Thymus (tissue), 11 donors: ENCODE measurements around the gene PADI4. TPM values are rescaled to one million over a fixed set of nuclear protein-coding genes. Genes with fewer than 3 reads are reported as not detected.

Source experiments
- DNase-seq, 9 donors: peaks; one replicate each; pipeline ENCODE4 v3.0.0-alpha.2; 2013; ENCODE audit warnings: low spot score in 9 of 9, low read depth in 6 of 9, missing footprints in 1 of 9
- H3K27ac ChIP-seq, 2 donors: one replicate each; pipeline ENCODE4 v1.5.1; 2013; ENCODE audit warnings: control low read depth in 1 of 2, low read depth in 1 of 2, low read length in 1 of 2, mild to moderate bottlenecking in 1 of 2, moderate library complexity in 1 of 2
- H3K27me3 ChIP-seq, 2 donors: one replicate each; pipeline ENCODE4 v1.5.1; 2013; ENCODE audit warnings: low read length in 1 of 2; ENCODE audit not compliant: control insufficient read depth in 2 of 2, insufficient read depth in 1 of 2
- H3K36me3 ChIP-seq, 2 donors: one replicate each; pipeline ENCODE4 v1.5.1; 2013; ENCODE audit warnings: low read length in 1 of 2, mild to moderate bottlenecking in 1 of 2, moderate library complexity in 1 of 2; ENCODE audit not compliant: control insufficient read depth in 2 of 2, insufficient read depth in 2 of 2
- H3K4me1 ChIP-seq, 2 donors: one replicate each; pipeline ENCODE4 v1.5.1; 2013; ENCODE audit warnings: low read length in 2 of 2; ENCODE audit not compliant: control insufficient read depth in 2 of 2, insufficient read depth in 2 of 2
- H3K4me3 ChIP-seq, 2 donors: one replicate each; pipeline ENCODE4 v1.5.1; 2013; ENCODE audit warnings: low read length in 2 of 2, control low read depth in 1 of 2, mild to moderate bottlenecking in 1 of 2
- H3K9me3 ChIP-seq, 2 donors: one replicate each; pipeline ENCODE4 v1.5.1; 2013; ENCODE audit warnings: low read length in 1 of 2, mild to moderate bottlenecking in 1 of 2; ENCODE audit not compliant: control insufficient read depth in 2 of 2, insufficient read depth in 1 of 2
- WGBS: extraction: QIAGEN DNeasy Blood & Tissue Kit; methylation state at CpG from one replicate; pipeline ENCODE4 v1.1.7; 2013; 5-methylcytosine and 5-hydroxymethylcytosine counted together
- polyA plus RNA-seq: library from polyadenylated mRNA; stranded (reverse); fragments of 200-250 nt; gene quantifications from one replicate; pipeline ENCODE4 v1.2.3, GENCODE V29; 2013
- total RNA-seq: library from RNA; stranded (reverse); fragments of 120-200 nt; gene quantifications from one replicate; pipeline ENCODE4 v1.2.4, GENCODE V29; 2013
- donor health status: healthy.

PADI4 gene
- total and polyA plus RNA-seq, 2 donors, result 2.8 to 3.5 TPM

GRCh38 chr1:17375651-17376050 is 67.7 kb downstream of the PADI4 start:
- Histone ChIP-seq H3K9me3 (no peaks in the 10 kb centered on the region), H3K4me1 (no peaks in the 10 kb centered on the region), H3K27me3 (peaks cover 0 to 10% of the 10 kb centered on the region in 2 donors), H3K36me3 (no peaks in the 10 kb centered on the region), H3K27ac (no peak overlapping the region), H3K4me3 (no peak overlapping the region)
- 95% methylated on average over 10 of the region's 10 CpGs for WGBS
- no peak for DNase-seq

- H3K27me3 ChIP-seq, result peaks cover 0 to 10% of the 10 kb centered on the region in 2 donors
- H3K27ac ChIP-seq, result no peak overlapping the region
- H3K4me1 ChIP-seq, result no peaks in the 10 kb centered on the region
- H3K36me3 ChIP-seq, result no peaks in the 10 kb centered on the region
- H3K4me3 ChIP-seq, result no peak overlapping the region
- no peaks in the 10 kb centered on the region for H3K9me3 ChIP-seq
- whole genome bisulfite sequencing, result 66% methylated on average over 16 of the region's 16 CpGs
- no peak for DNase-seq
These were observed 69.4 kb downstream of the PADI4 start for GRCh38 chr1:17377325-17377953.

- H3K27ac ChIP-seq, result no peak overlapping the region
- WGBS, result 98% methylated on average over 2 of the region's 2 CpGs
- no peaks in the 10 kb centered on the region for H3K9me3 ChIP-seq
- peaks cover 0 to 10% of the 10 kb centered on the region in 2 donors for H3K27me3 ChIP-seq
- no peaks in the 10 kb centered on the region for H3K36me3 ChIP-seq
- H3K4me1 ChIP-seq, result no peaks in the 10 kb centered on the region
- no peak overlapping the region for H3K4me3 ChIP-seq
- DNase-seq, result no peak
These were observed 73.2 kb downstream of the PADI4 start for GRCh38 chr1:17381161-17381560.

- WGBS, result 76% methylated on average over 10 of the region's 10 CpGs
- DNase-seq, result no peak
- Histone ChIP-seq H3K27ac (no peak overlapping the region), H3K36me3 (no peaks in the 10 kb centered on the region), H3K4me3 (no peak overlapping the region), H3K9me3 (no peaks in the 10 kb centered on the region), H3K4me1 (no peaks in the 10 kb centered on the region), H3K27me3 (no peaks in the 10 kb centered on the region)
These were observed 84.3 kb downstream of the PADI4 start for GRCh38 chr1:17392199-17392740.

- Histone ChIP-seq H3K4me3 (no peak overlapping the region), H3K27me3 (no peaks in the 10 kb centered on the region), H3K9me3 (no peaks in the 10 kb centered on the region), H3K4me1 (no peaks in the 10 kb centered on the region), H3K36me3 (no peaks in the 10 kb centered on the region), H3K27ac (no peak overlapping the region)
- no peak for DNase-seq
- 71% methylated on average over 8 of the region's 8 CpGs for WGBS
These were observed 85.2 kb downstream of the PADI4 start for GRCh38 chr1:17393230-17393629.

GRCh38 chr1:17397910-17398695 is 90.1 kb downstream of the PADI4 start:
- Histone ChIP-seq H3K4me1 (no peaks in the 10 kb centered on the region), H3K9me3 (no peaks in the 10 kb centered on the region), H3K4me3 (no peak overlapping the region), H3K27ac (no peak overlapping the region), H3K36me3 (no peaks in the 10 kb centered on the region), H3K27me3 (no peaks in the 10 kb centered on the region)
- no peak for DNase-seq
- WGBS, result 92% methylated on average over 7 of the region's 7 CpGs

GRCh38 chr1:17400725-17401341 is 92.8 kb downstream of the PADI4 start:
- DNase-seq, result no peak
- no peaks in the 10 kb centered on the region for H3K4me1 ChIP-seq
- no peaks in the 10 kb centered on the region for H3K27me3 ChIP-seq
- no peak overlapping the region for H3K4me3 ChIP-seq
- no peaks in the 10 kb centered on the region for H3K36me3 ChIP-seq
- H3K27ac ChIP-seq, result no peak overlapping the region
- H3K9me3 ChIP-seq, result no peaks in the 10 kb centered on the region
- WGBS, result 97% methylated on average over 11 of the region's 11 CpGs

GRCh38 chr1:17401841-17402240 is 93.8 kb downstream of the PADI4 start:
- Histone ChIP-seq H3K27me3 (no peaks in the 10 kb centered on the region), H3K27ac (no peak overlapping the region), H3K36me3 (no peaks in the 10 kb centered on the region), H3K4me1 (no peaks in the 10 kb centered on the region), H3K4me3 (no peak overlapping the region), H3K9me3 (no peaks in the 10 kb centered on the region)
- DNase-seq, result no peak
- 89% methylated on average over 4 of the region's 4 CpGs for WGBS

- WGBS, result 80% methylated on average over 3 of the region's 3 CpGs
- H3K27ac ChIP-seq, result no peak overlapping the region
- no peaks in the 10 kb centered on the region for H3K9me3 ChIP-seq
- no peaks in the 10 kb centered on the region for H3K27me3 ChIP-seq
- no peaks in the 10 kb centered on the region for H3K4me1 ChIP-seq
- peaks cover 4 to 9% of the 10 kb centered on the region in 2 donors for H3K36me3 ChIP-seq
- no peak for DNase-seq
- H3K4me3 ChIP-seq, result no peak overlapping the region
These were observed 95.1 kb downstream of the PADI4 start for GRCh38 chr1:17403081-17403480.
